DOHH2 (cell line): ENCODE data around the gene S100A13.

Source experiments
- H3F3A ChIP-seq: fragments of 200-600 bp; sonication (generic), shearing (Covaris generic); 2 replicates; pipeline ENCODE4 v1.6.0; 2016; ENCODE audit warnings: antibody characterized with exemption, mild to moderate bottlenecking; ENCODE audit not compliant: control insufficient read depth, insufficient read depth
- H3K27ac ChIP-seq: fragments of 200-600 bp; sonication (generic); 2 replicates; pipeline ENCODE4 v1.5.1; 2014; ENCODE audit warnings: low read depth, mild to moderate bottlenecking, low read length, moderate library complexity
- H3K27me3 ChIP-seq: fragments of 200-600 bp; sonication (generic); 2 replicates; pipeline ENCODE4 v1.6.1; 2014; ENCODE audit warnings: mild to moderate bottlenecking, low read length, mixed read lengths; ENCODE audit not compliant: control insufficient read depth
- H3K36me3 ChIP-seq: fragments of 200-600 bp; sonication (generic); 2 replicates; pipeline ENCODE4 v1.6.1; 2014; ENCODE audit warnings: mild to moderate bottlenecking, low read length, moderate library complexity, mixed read lengths; ENCODE audit not compliant: control insufficient read depth
- H3K4me1 ChIP-seq: fragments of 200-600 bp; sonication (generic); 2 replicates; pipeline ENCODE4 v1.6.1; 2014; ENCODE audit warnings: mild to moderate bottlenecking, low read length, mixed read lengths; ENCODE audit not compliant: control insufficient read depth
- H3K4me2 ChIP-seq: fragments of 200-600 bp; sonication (generic); 2 replicates; pipeline ENCODE4 v1.6.0; 2014; ENCODE audit warnings: mild to moderate bottlenecking, low read length, moderate library complexity
- H3K4me3 ChIP-seq: fragments of 200-600 bp; sonication (generic); 2 replicates; pipeline ENCODE4 v1.5.1; 2014; ENCODE audit warnings: mild to moderate bottlenecking, low read length, mixed read lengths
- H3K79me2 ChIP-seq: fragments of 200-600 bp; sonication (generic); 2 replicates; pipeline ENCODE4 v1.6.1; 2014; ENCODE audit warnings: mild to moderate bottlenecking, low read length, mixed read lengths; ENCODE audit not compliant: control insufficient read depth
- H3K9me2 ChIP-seq: fragments of 200-600 bp; sonication (generic); replicated peaks from 2 replicates; pipeline ENCODE4 v1.6.1; 2014; ENCODE audit warnings: mild to moderate bottlenecking, low read length, mixed read lengths; ENCODE audit not compliant: control insufficient read depth
- H3K9me3 ChIP-seq: fragments of 200-600 bp; sonication (generic); 2 replicates; pipeline ENCODE4 v1.6.1; 2014; ENCODE audit warnings: antibody characterized with exemption, low read length, mixed read lengths; ENCODE audit not compliant: control insufficient read depth, insufficient read depth
- H4K20me1 ChIP-seq: fragments of 200-600 bp; sonication (generic); 2 replicates; pipeline ENCODE4 v1.6.0; 2014; ENCODE audit warnings: low read depth, mild to moderate bottlenecking, antibody characterized with exemption, low read length, moderate library complexity; ENCODE audit not compliant: control insufficient read depth, insufficient read depth
- EZH2phosphoT487 ChIP-seq: fragments of 200-600 bp; sonication (generic); IDR thresholded peaks from 2 replicates; pipeline ENCODE4 v1.6.1; 2017; ENCODE audit warnings: borderline replicate concordance, mild to moderate bottlenecking, antibody characterized with exemption, low read length, moderate library complexity, mixed read lengths
- TF ChIP-seq, protein P1 (sequence below): fragments of 200-600 bp; sonication (generic); IDR thresholded peaks from one replicate; pipeline ENCODE4 v1.5.1; 2014; ENCODE audit warnings: antibody characterized with exemption, mild to moderate bottlenecking, low read depth, low read length; ENCODE audit not compliant: poor library complexity, severe bottlenecking

Gene S100A13

DNA sequence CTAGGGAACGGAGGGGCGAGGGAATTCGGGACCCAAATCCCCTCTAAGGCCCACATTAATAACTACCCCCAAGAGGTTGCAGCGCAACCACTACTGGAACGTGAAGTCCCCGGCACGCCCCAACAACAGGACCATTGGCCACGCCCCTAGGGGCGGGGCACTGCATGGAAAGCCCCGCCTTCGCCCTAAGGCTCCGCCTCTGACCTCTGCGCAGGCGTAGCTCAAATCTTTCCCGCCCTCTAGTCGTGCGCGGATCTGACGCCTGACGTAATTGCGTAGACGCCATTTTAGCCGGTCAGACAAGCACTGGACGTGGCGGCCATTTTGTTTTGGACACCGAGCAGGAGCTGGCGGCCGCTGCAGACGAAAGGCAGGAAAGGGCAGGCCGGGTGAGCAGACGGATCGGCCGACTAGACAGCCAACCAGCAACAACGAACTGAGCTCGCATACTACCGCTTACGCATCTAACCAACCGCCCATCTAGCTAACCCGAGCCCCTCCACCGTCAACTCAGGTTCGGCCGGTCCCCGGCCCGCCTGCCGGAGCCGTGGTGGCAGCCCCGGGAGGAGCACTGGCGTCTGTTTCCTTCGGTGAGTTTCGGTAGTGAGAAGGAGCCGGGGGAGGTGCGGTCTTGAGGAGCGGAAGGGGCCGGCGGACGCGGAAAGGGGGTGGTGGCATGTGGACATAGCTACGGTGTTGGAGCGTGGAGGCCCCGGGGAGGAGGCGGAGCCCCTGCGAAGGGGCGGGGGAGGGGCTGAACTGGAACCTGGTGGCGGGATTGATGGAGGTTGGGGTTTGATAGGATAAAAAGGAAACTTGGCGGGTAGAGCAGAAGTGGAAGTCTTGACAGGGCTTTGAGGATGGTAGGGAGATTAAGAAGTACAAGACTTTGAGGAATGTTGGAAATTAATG lies 6.7 kb upstream of the S100A13 start, which contains the start of gene CHTOP:
CHTOP (plus strand) TSS at position 313 of the 912 bp plus-strand sequence. CDS start 2,523 bp downstream, outside the sequence.
- H3K27me3 ChIP-seq = no peaks in the 10 kb centered on the region
- no peaks in the 10 kb centered on the region for H3K9me2 ChIP-seq
- no peaks in the 10 kb centered on the region for H4K20me1 ChIP-seq
- peaks cover 15% of the 10 kb centered on the region for H3K4me1 ChIP-seq
- H3K4me2 ChIP-seq = peak within 1 kb of the TSS; percentile 66
- peak within 1 kb of the TSS; percentile 98 for H3K27ac ChIP-seq
- H3K79me2 ChIP-seq = peaks cover 42% of the 10 kb centered on the region
- H3K4me3 ChIP-seq = peak within 1 kb of the TSS; percentile 88
- peaks cover 41% of the 10 kb centered on the region for H3K36me3 ChIP-seq
- TF ChIP-seq, protein P1, sequence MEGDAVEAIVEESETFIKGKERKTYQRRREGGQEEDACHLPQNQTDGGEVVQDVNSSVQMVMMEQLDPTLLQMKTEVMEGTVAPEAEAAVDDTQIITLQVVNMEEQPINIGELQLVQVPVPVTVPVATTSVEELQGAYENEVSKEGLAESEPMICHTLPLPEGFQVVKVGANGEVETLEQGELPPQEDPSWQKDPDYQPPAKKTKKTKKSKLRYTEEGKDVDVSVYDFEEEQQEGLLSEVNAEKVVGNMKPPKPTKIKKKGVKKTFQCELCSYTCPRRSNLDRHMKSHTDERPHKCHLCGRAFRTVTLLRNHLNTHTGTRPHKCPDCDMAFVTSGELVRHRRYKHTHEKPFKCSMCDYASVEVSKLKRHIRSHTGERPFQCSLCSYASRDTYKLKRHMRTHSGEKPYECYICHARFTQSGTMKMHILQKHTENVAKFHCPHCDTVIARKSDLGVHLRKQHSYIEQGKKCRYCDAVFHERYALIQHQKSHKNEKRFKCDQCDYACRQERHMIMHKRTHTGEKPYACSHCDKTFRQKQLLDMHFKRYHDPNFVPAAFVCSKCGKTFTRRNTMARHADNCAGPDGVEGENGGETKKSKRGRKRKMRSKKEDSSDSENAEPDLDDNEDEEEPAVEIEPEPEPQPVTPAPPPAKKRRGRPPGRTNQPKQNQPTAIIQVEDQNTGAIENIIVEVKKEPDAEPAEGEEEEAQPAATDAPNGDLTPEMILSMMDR = no peak
- no peaks in the 10 kb centered on the region for H3K9me3 ChIP-seq
- peaks cover 3% of the 10 kb centered on the region; the same call in 1 of the 2 replicates for H3F3A ChIP-seq

DNA sequence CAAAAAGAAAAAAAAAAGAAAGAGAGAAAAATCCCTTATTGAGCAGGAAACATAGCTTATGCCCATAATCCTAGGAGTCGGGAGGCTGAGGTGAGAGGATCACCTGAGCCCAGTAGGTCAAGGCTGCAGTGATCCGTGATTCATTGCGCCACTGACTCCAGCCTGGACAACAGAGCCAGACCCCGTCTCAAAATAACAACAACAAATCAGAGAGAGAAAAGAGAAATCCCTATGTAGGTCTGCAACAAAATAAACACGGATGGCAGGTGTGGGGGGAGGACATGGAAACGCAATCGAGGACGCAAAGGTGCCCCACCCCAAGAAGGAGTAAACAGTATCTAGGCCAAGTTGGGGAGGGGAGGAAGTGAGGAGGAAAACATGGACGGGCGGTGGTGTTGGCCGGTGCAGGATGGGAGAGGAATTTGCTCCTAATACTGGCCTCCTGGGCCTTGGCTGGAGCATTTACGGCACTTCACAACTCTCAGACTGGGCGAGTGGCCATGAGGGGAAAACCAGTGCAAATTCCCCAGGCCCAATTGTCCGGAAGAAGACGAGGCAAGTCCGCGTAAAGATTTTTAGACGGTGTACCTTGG lies 6.0 kb upstream of the S100A13 start:
- no peaks in the 10 kb centered on the region for H4K20me1 ChIP-seq
- peak overlapping the region; percentile 88 for H3K4me3 ChIP-seq
- no peaks in the 10 kb centered on the region for H3K27me3 ChIP-seq
- TF ChIP-seq, protein P1 = no peak
- no peak for TF ChIP-seq EZH2phosphoT487
- H3K36me3 ChIP-seq = peaks cover 34% of the 10 kb centered on the region
- H3K27ac ChIP-seq = no peak overlapping the region
- peaks cover 22% of the 10 kb centered on the region for H3K4me1 ChIP-seq
- peaks cover 3% of the 10 kb centered on the region; the same call in 1 of the 2 replicates for H3F3A ChIP-seq
- no peaks in the 10 kb centered on the region for H3K9me2 ChIP-seq
- H3K4me2 ChIP-seq = peak overlapping the region; percentile 66
- peaks cover 41% of the 10 kb centered on the region for H3K79me2 ChIP-seq
- no peaks in the 10 kb centered on the region for H3K9me3 ChIP-seq

DNA sequence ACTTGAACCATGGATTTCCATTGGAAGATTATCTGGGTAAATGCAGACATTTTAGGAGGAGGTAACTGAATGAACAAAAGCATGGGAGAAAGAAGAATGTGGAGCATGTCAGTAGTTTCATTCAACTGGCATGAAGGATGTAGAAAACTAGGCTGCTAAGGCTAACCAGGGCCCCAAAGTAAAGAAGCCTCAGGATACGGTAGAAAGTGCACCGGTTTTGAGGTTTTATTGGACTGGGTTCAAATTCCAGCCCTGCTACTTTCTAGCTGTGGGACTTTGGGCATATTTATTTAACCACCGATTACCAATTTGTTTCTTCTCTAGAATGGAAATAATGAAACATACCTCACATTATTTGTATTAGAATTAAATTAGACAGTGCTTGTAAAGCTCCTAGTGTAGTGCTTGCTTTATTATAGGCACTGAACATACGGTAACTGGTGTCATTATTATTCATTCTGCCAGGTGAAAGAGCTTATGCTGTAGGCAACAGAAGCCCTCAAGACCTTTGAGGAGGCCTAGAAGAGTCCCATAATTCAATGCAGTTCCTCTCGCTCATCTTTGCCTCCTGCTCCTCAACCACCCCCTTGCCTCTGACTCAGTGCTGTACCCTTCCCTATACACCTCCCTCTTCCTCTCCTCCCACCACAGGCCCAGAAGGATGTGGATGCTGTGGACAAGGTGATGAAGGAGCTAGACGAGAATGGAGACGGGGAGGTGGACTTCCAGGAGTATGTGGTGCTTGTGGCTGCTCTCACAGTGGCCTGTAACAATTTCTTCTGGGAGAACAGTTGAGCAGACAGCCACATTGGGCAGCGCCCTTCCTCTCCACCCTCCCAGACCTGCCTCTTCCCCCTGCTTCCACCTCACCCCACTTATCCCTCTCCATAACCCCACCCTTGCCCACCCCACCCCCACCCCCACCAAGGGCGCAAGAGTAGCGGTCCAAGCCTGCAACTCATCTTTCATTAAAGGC lies 4.0 kb upstream of the S100A13 start:
- Histone ChIP-seq H3K4me3 (no peak overlapping the region), H4K20me1 (no peaks in the 10 kb centered on the region), H3K36me3 (peaks cover 15% of the 10 kb centered on the region), H3K4me1 (peaks cover 41% of the 10 kb centered on the region), H3K9me2 (no peaks in the 10 kb centered on the region), H3K9me3 (no peaks in the 10 kb centered on the region), H3K27me3 (no peaks in the 10 kb centered on the region), H3K79me2 (peaks cover 31% of the 10 kb centered on the region), H3K27ac (no peak overlapping the region), H3F3A (peaks cover 3% of the 10 kb centered on the region; the same call in 1 of the 2 replicates), H3K4me2 (no peak overlapping the region)
- TF ChIP-seq EZH2phosphoT487 = no peak
